SJSA1 (cell line): ENCODE results near the gene ANKLE2. TPM values are rescaled to one million over a fixed set of nuclear protein-coding genes. Genes with fewer than 3 reads are reported as not detected.

Experiments used
- DNase-seq, 2 experiments: peaks; one replicate each; pipeline ENCODE4 v3.0.0-alpha.2; 2015 to 2020; ENCODE audit warnings: low spot score in 2 of 2, low read depth in 1 of 2
- H3K27ac ChIP-seq: fragments of 250-450 bp; sonication (Bioruptor Pico); 2 replicates; pipeline ENCODE4 v1.5.1; 2020; ENCODE audit warnings: mild to moderate bottlenecking, moderate library complexity
- H3K27me3 ChIP-seq: fragments of 250-450 bp; sonication (Bioruptor Pico); replicated peaks from 2 replicates; pipeline ENCODE4 v1.5.1; 2020; ENCODE audit warnings: mild to moderate bottlenecking, moderate library complexity
- H3K36me3 ChIP-seq: fragments of 250-450 bp; sonication (Bioruptor Pico); 2 replicates; pipeline ENCODE4 v1.5.1; 2020; ENCODE audit warnings: mild to moderate bottlenecking
- H3K4me1 ChIP-seq: fragments of 250-450 bp; sonication (Bioruptor Pico); replicated peaks from 2 replicates; pipeline ENCODE4 v1.6.1; 2021; ENCODE audit warnings: mild to moderate bottlenecking
- H3K4me3 ChIP-seq: fragments of 250-450 bp; sonication (Bioruptor Pico); 2 replicates; pipeline ENCODE4 v1.5.1; 2020; ENCODE audit warnings: mild to moderate bottlenecking
- H3K9me3 ChIP-seq: fragments of 250-450 bp; sonication (Bioruptor Pico); replicated peaks from 2 replicates; pipeline ENCODE4 v1.5.1; 2020; ENCODE audit warnings: mild to moderate bottlenecking
- total RNA-seq: library from RNA; depleted of rRNA; stranded (reverse); fragments of >200 nt; shearing (Covaris generic); gene quantifications from 2 replicates; pipeline ENCODE4 v1.2.3, GENCODE V29; 2014

Gene ANKLE2
- total RNA-seq, 1 experiment from 2014 or later = 72.6 TPM

DNA sequence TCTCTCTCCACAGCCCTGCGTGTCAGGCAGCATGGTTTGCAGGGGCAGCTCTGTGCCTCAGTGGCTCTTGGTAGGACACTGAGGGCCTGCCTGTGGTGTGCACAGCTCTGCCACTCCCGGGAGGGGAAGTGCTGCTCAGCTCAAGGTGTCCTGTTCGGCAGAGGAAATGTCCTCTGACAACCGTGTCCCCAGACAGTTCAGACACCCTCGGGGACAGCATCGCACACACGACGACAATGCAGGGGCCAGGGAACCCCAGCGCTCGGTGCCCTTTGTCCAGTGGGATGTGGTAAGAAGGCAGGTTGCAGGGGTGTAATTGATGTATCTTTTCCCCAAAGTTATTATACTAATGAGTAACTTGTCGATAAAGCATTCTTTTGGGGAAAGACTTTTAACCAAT lies 14.2 kb downstream of the ANKLE2 start:
- H3K27ac ChIP-seq = no peak overlapping the region
- peaks cover 92% of the 10 kb centered on the region for H3K36me3 ChIP-seq
- no peaks in the 10 kb centered on the region for H3K27me3 ChIP-seq
- no peaks in the 10 kb centered on the region for H3K4me1 ChIP-seq
- H3K9me3 ChIP-seq = no peaks in the 10 kb centered on the region
- no peak overlapping the region for H3K4me3 ChIP-seq
- no peak for DNase-seq

DNA sequence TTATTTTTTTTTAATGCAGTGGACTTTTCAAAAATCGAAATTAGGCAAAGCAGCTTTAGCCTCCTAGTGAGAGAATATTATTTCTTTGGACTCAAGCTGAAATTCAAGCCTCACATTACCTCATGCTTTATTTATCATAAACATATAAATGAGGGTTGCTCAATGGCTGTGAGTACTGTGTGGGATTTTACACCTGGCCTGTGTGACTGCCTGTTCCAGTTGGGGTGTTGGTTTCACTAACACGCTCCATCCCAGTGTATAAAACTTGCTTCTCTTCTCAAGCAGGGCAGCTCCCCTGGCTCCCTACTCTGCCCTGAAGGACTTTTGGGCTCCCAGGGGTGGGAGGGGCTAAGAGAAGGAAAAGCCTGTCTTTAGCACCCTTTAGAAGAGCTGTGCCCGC lies 15.0 kb downstream of the ANKLE2 start:
- no peaks in the 10 kb centered on the region for H3K27me3 ChIP-seq
- no peaks in the 10 kb centered on the region for H3K4me1 ChIP-seq
- no peak overlapping the region for H3K27ac ChIP-seq
- DNase-seq = no peak
- peaks cover 92% of the 10 kb centered on the region for H3K36me3 ChIP-seq
- no peaks in the 10 kb centered on the region for H3K9me3 ChIP-seq
- no peak overlapping the region for H3K4me3 ChIP-seq

DNA sequence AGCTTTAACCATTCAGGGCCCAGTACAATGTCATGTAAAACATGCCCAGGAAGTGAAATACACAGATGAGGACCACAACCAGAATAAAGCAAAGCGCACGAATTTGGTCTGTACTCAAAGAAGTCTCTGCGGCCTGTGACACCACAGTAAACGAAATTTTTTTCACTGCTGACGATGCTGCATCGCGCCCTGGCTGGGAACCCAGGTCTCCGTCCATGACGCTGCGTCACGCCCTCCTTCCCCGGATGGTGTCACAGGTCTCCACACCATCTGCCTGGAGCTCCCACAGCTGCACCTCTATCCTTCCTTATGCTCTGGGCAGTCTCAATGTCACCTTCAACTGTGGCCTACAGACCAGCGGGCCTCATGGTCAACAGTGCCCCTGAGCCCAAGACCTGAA lies 17.8 kb downstream of the ANKLE2 start:
- Histone ChIP-seq H3K36me3 (peaks cover 95% of the 10 kb centered on the region), H3K4me1 (no peaks in the 10 kb centered on the region), H3K4me3 (no peak overlapping the region), H3K9me3 (no peaks in the 10 kb centered on the region), H3K27ac (no peak overlapping the region), H3K27me3 (no peaks in the 10 kb centered on the region)
- no peak for DNase-seq

GRCh38 chr12:132741620-132742019 lies 20.0 kb downstream of the ANKLE2 start:
- Histone ChIP-seq H3K4me3 (no peak overlapping the region), H3K27ac (no peak overlapping the region), H3K4me1 (no peaks in the 10 kb centered on the region), H3K36me3 (peaks cover 97% of the 10 kb centered on the region), H3K27me3 (no peaks in the 10 kb centered on the region), H3K9me3 (no peaks in the 10 kb centered on the region)
- DNase-seq = no peak

DNA sequence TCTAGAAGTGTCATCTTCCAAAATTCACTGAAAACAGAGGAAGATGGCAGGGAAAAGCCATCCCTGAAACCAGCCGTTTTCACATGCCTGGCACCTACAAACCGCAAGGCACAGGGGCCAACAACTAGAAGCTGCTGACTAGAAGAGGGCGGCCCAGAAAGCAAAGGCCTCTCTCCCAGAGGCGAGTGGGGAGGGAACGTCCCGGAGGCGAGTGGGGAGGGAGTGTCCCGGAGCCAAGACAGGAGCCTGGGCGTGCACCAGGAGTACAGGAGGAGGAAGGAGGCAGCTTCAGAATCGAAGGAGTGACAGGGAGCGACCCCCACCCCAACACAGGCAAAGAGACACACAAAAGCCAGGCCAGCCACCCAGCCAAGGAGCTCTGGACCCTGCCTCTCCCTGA lies 21.0 kb downstream of the ANKLE2 start:
- Histone ChIP-seq H3K4me1 (no peaks in the 10 kb centered on the region), H3K9me3 (no peaks in the 10 kb centered on the region), H3K27ac (no peak overlapping the region), H3K36me3 (peaks cover 97% of the 10 kb centered on the region), H3K4me3 (no peak overlapping the region), H3K27me3 (no peaks in the 10 kb centered on the region)
- DNase-seq = no peak

GRCh38 chr12:132740313-132740646 lies 21.4 kb downstream of the ANKLE2 start:
- no peak for DNase-seq
- H3K36me3 ChIP-seq = peaks cover 97% of the 10 kb centered on the region
- no peaks in the 10 kb centered on the region for H3K9me3 ChIP-seq

DNA sequence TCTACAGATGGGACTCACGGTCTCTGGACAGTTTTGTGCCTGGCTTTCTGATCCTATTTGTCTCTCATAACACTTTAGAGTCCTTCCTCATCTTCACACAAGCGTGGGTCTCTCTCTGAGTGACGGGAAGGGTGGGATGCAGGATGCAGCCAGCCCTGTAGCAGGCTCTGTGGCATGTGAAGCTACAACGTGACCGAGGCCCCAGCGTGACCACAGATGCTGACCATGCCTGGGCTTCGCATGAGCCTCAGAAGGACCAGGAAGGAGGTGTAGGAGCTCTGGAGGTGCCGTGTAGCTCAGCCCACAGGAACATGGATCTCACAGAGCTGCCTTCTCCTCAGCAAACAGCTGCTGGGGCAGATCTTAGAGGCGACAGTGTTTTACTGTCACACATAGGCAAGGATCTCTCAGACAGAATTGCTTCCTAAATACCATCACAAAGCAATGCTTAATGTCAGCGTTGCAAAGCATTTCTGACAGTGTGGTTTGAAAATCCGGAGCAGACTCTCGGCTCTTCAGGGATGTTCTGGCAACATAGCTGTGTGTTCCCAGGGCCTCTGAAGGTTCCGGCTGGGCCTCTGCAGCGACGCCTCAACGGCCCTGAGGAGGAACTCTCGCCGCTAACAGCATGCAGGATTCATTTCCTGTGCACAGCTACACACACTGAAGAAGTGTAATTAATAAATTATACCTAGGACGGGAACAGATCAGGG lies 21.9 kb downstream of the ANKLE2 start:
- no peaks in the 10 kb centered on the region for H3K27me3 ChIP-seq
- no peak for DNase-seq
- H3K27ac ChIP-seq = no peak overlapping the region
- no peaks in the 10 kb centered on the region for H3K4me1 ChIP-seq
- no peak overlapping the region for H3K4me3 ChIP-seq
- H3K36me3 ChIP-seq = peaks cover 97% of the 10 kb centered on the region
- H3K9me3 ChIP-seq = no peaks in the 10 kb centered on the region

More at GRCh38 chr12:132740313-132740646, 21.4 kb downstream of the ANKLE2 start:
- no peak overlapping the region for H3K4me3 ChIP-seq
- no peak overlapping the region for H3K27ac ChIP-seq
- H3K27me3 ChIP-seq = no peaks in the 10 kb centered on the region
- H3K4me1 ChIP-seq = no peaks in the 10 kb centered on the region

DNA sequence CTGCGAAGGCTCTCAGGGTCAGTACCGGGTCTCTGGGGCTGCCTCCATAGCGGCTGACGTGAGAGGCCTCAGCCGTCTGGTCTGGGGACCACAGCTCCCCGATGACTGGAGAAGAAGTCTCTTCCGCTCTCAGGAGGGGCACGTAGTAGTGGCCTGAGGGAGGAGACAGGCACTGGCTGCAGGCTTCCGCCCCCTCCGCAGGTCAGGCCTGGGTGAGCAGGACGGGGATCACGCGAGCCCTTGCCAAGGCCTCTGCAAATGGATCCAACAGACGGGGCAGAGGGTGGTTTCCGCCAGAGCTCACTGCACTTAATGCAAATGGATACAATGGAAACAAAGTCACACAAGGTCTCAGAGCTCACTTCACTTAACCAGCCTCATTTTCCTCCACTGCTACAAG lies 24.7 kb downstream of the ANKLE2 start:
- Histone ChIP-seq H3K4me3 (no peak overlapping the region), H3K36me3 (peaks cover 82% of the 10 kb centered on the region), H3K27me3 (no peaks in the 10 kb centered on the region), H3K9me3 (no peaks in the 10 kb centered on the region), H3K4me1 (no peaks in the 10 kb centered on the region), H3K27ac (no peak overlapping the region)
- no peak for DNase-seq

GRCh38 chr12:132736378-132736777 lies 25.3 kb downstream of the ANKLE2 start:
- Histone ChIP-seq H3K4me1 (no peaks in the 10 kb centered on the region), H3K27me3 (no peaks in the 10 kb centered on the region), H3K36me3 (peaks cover 80% of the 10 kb centered on the region), H3K4me3 (no peak overlapping the region), H3K27ac (no peak overlapping the region), H3K9me3 (no peaks in the 10 kb centered on the region)
- no peak for DNase-seq

GRCh38 chr12:132735496-132735895 lies 26.1 kb downstream of the ANKLE2 start:
- H3K4me3 ChIP-seq = no peak overlapping the region
- DNase-seq = no peak
- peaks cover 80% of the 10 kb centered on the region for H3K36me3 ChIP-seq
- H3K9me3 ChIP-seq = no peaks in the 10 kb centered on the region
- H3K27ac ChIP-seq = no peak overlapping the region
- no peaks in the 10 kb centered on the region for H3K4me1 ChIP-seq
- no peaks in the 10 kb centered on the region for H3K27me3 ChIP-seq

GRCh38 chr12:132734206-132734605 lies 27.4 kb downstream of the ANKLE2 start:
- no peaks in the 10 kb centered on the region for H3K9me3 ChIP-seq
- H3K36me3 ChIP-seq = peaks cover 77% of the 10 kb centered on the region
- no peaks in the 10 kb centered on the region for H3K27me3 ChIP-seq
- no peak for DNase-seq
- H3K27ac ChIP-seq = no peak overlapping the region
- H3K4me1 ChIP-seq = no peaks in the 10 kb centered on the region
- no peak overlapping the region for H3K4me3 ChIP-seq

- H3K27ac ChIP-seq = no peak overlapping the region
- H3K4me1 ChIP-seq = no peaks in the 10 kb centered on the region
- H3K36me3 ChIP-seq = peaks cover 77% of the 10 kb centered on the region
- no peaks in the 10 kb centered on the region for H3K27me3 ChIP-seq
- DNase-seq = no peak
- no peaks in the 10 kb centered on the region for H3K9me3 ChIP-seq
- no peak overlapping the region for H3K4me3 ChIP-seq
These were observed 30.1 kb downstream of the ANKLE2 start for GRCh38 chr12:132731574-132731973.

GRCh38 chr12:132730353-132730752 lies 31.3 kb downstream of the ANKLE2 start:
- no peak for DNase-seq
- Histone ChIP-seq H3K9me3 (no peaks in the 10 kb centered on the region), H3K4me1 (no peaks in the 10 kb centered on the region), H3K27me3 (no peaks in the 10 kb centered on the region), H3K36me3 (peaks cover 77% of the 10 kb centered on the region), H3K4me3 (no peak overlapping the region), H3K27ac (no peak overlapping the region)

- Histone ChIP-seq H3K36me3 (peaks cover 77% of the 10 kb centered on the region), H3K4me3 (no peak overlapping the region), H3K27me3 (no peaks in the 10 kb centered on the region), H3K4me1 (no peaks in the 10 kb centered on the region), H3K27ac (no peak overlapping the region), H3K9me3 (no peaks in the 10 kb centered on the region)
- DNase-seq = no peak
These were observed 31.9 kb downstream of the ANKLE2 start for GRCh38 chr12:132729541-132730320.
